ENCODE data around the gene PREX1.

DNA sequence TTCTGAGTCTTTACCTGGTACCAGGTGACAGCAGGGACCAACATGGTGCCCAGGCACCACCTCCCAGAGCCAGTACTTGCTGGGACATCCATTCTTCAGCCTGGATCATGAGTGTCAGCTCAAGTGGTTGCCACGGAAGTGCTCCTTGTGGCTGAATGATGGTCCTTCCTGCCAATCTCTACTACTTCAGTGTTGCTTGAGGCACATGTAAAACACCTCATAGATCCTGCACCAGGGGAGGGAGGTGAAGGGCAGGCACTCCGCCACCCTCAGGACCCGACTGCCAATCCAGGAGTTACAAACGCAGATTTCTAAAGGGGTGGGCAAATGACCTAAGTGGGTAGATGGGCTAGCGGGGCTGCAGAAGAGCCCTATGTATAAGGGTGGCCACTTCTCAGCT, 226.0 kb downstream of the PREX1 start:
- TF ChIP-seq, protein P1, sequence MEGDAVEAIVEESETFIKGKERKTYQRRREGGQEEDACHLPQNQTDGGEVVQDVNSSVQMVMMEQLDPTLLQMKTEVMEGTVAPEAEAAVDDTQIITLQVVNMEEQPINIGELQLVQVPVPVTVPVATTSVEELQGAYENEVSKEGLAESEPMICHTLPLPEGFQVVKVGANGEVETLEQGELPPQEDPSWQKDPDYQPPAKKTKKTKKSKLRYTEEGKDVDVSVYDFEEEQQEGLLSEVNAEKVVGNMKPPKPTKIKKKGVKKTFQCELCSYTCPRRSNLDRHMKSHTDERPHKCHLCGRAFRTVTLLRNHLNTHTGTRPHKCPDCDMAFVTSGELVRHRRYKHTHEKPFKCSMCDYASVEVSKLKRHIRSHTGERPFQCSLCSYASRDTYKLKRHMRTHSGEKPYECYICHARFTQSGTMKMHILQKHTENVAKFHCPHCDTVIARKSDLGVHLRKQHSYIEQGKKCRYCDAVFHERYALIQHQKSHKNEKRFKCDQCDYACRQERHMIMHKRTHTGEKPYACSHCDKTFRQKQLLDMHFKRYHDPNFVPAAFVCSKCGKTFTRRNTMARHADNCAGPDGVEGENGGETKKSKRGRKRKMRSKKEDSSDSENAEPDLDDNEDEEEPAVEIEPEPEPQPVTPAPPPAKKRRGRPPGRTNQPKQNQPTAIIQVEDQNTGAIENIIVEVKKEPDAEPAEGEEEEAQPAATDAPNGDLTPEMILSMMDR (conservative IDR thresholded peaks at IDR 0.05; ENCODE audit: low read depth in 2 of 2) = no peak
- TF ChIP-seq EZH2 (IDR thresholded peaks at IDR 0.05; ENCODE audit: low read depth, unreplicated experiment) (no peak), JUNB (IDR thresholded peaks at IDR 0.05; ENCODE audit: unreplicated experiment) (no peak), POLR2AphosphoS5 (IDR thresholded peaks at IDR 0.05; ENCODE audit: low read depth) (no peak), REST (IDR thresholded peaks at IDR 0.05; ENCODE audit: unreplicated experiment) (no peak), CREB1 (CRISPR knock-in tag; IDR thresholded peaks at IDR 0.05; ENCODE audit: low read depth) (no peak), EZH2phosphoT487 (IDR thresholded peaks at IDR 0.05; ENCODE audit: unreplicated experiment) (no peak), NANOG (IDR thresholded peaks at IDR 0.05; ENCODE audit: borderline replicate concordance) (no peak)
